K562 (cell line): ENCODE data around the gene ZNF326. TPM values are rescaled to one million over a fixed set of nuclear protein-coding genes. Genes with fewer than 3 reads are reported as not detected.

ENCODE experiments used
- ATF4 ChIP-seq: fragments of 450-650 bp; formaldehyde crosslinking; IDR thresholded peaks from 2 replicates; pipeline ENCODE4 v1.4.0; 2022; ENCODE audit warnings: mild to moderate bottlenecking, moderate library complexity
- GABPA ChIP-seq: fragments of 200-800 bp; sonication (Bioruptor generic); conservative IDR thresholded peaks from 2 replicates; pipeline ENCODE4 v1.6.1; 2016; ENCODE audit warnings: low read depth, missing genetic modification characterization, missing compliant biosample characterization
- HIVEP1 ChIP-seq: fragments of 250-450 bp; sonication (Bioruptor Pico); IDR thresholded peaks from 2 replicates; pipeline ENCODE4 v1.4.0; 2020; ENCODE audit warnings: mild to moderate bottlenecking
- HNRNPH1 ChIP-seq: fragments of 200-400 bp; formaldehyde crosslinking; optimal IDR thresholded peaks from 2 replicates; pipeline ENCODE3; 2017; ENCODE audit warnings: low read depth, mild to moderate bottlenecking, low read length, moderate library complexity
- MTF1 ChIP-seq: fragments of 250-450 bp; sonication (Bioruptor Pico); IDR thresholded peaks from 2 replicates; pipeline ENCODE4 v1.9.0; 2021; ENCODE audit warnings: moderate library complexity, mild to moderate bottlenecking, inconsistent platforms, borderline replicate concordance
- NFXL1 ChIP-seq: fragments of 450-650 bp; formaldehyde crosslinking; IDR thresholded peaks from 2 replicates; pipeline ENCODE4 v1.4.0; 2021; ENCODE audit warnings: mild to moderate bottlenecking
- NRF1 ChIP-seq, 2 experiments: fragments of 450-650 bp; IDR thresholded peaks in 1 of 2; conservative IDR thresholded peaks in 1 of 2; 2 replicates each; pipeline ENCODE4 v1.6.1; 2014; ENCODE audit warnings: mild to moderate bottlenecking in 2 of 2
- RAD21 ChIP-seq, 2 experiments: fragments of 250-450 bp in 1 of 2; fragments of 450-650 bp in 1 of 2; sonication (Bioruptor Pico) in 1 of 2; formaldehyde crosslinking in 1 of 2; IDR thresholded peaks in 1 of 2; conservative IDR thresholded peaks in 1 of 2; 2 replicates each; pipeline versions ENCODE4 v1.4.0 to v1.8.0; 2020 to 2022; ENCODE audit warnings: mild to moderate bottlenecking in 2 of 2, moderate library complexity in 1 of 2
- RB1 ChIP-seq: fragments of 450-650 bp; IDR thresholded peaks from 2 replicates; pipeline ENCODE4 v1.6.1; 2017; ENCODE audit warnings: low read depth, mild to moderate bottlenecking
- SMARCA4 ChIP-seq: fragments of 450-650 bp; IDR thresholded peaks from 2 replicates; pipeline ENCODE4 v1.6.1; 2016
- SPI1 ChIP-seq: IDR thresholded peaks from 2 replicates; pipeline ENCODE4 v1.6.1; 2011; ENCODE audit warnings: low read depth, low read length, control low read depth, borderline replicate concordance
- SRSF1 ChIP-seq: fragments of 200-400 bp; formaldehyde crosslinking; IDR thresholded peaks from 2 replicates; pipeline ENCODE4 v1.6.1; 2017; ENCODE audit warnings: mild to moderate bottlenecking, low read depth, low read length, moderate library complexity
- STAT6 ChIP-seq: sonication (generic); formaldehyde crosslinking; IDR thresholded peaks from 2 replicates; pipeline ENCODE4 v1.8.1; 2023; ENCODE audit warnings: mild to moderate bottlenecking, missing genetic modification reagents
- TRIM25 ChIP-seq: fragments of 450-650 bp; IDR thresholded peaks from 2 replicates; pipeline ENCODE4 v1.7.0; 2016; ENCODE audit warnings: borderline replicate concordance
- USF2 ChIP-seq: sonication (generic); formaldehyde crosslinking; IDR thresholded peaks from 2 replicates; pipeline ENCODE4 v1.5.0; 2020; ENCODE audit warnings: missing genetic modification reagents
- ZBTB2 ChIP-seq: fragments of 450-650 bp; IDR thresholded peaks from 2 replicates; pipeline ENCODE4 v1.6.1; 2016; ENCODE audit warnings: antibody characterized with exemption
- ZBTB26 ChIP-seq: fragments of 450-650 bp; formaldehyde crosslinking; IDR thresholded peaks from 2 replicates; pipeline ENCODE4 v1.4.0; 2022; ENCODE audit warnings: missing genetic modification characterization
- ZNF274 ChIP-seq: IDR thresholded peaks from 2 replicates; pipeline ENCODE4 v1.6.1; 2011; ENCODE audit warnings: low read depth, mild to moderate bottlenecking, low read length, moderate library complexity, borderline replicate concordance
- polyA plus RNA-seq, 8 experiments: library from polyadenylated mRNA; depleted of rRNA in 4 of 8; stranded (reverse) in 5 of 8; unstranded in 3 of 8; fragments of >200 nt; fragmentation: Nextera tagmentation in 2 of 8; fragmentation: Illumina TruSeq in 1 of 8; extraction: Ambion mirVana in 2 of 8; extraction: Trizol in 1 of 8; gene quantifications; 2 replicates each; pipeline versions ENCODE4 v1.2.1 to v1.2.3, GENCODE V29; 2011 to 2014; ENCODE audit warnings: inconsistent platforms in 1 of 8, missing spikeins in 1 of 8
- total RNA-seq, 7 experiments: library from RNA; depleted of rRNA in 6 of 7; stranded (reverse); fragments of >200 nt in 6 of 7; fragmentation: Illumina TruSeq in 2 of 7; extraction: Trizol in 2 of 7; gene quantifications; 2 replicates each; pipeline versions ENCODE4 v1.2.1 to v1.2.3, GENCODE V29; 2011 to 2021; ENCODE audit warnings: low replicate concordance in 1 of 7

ZNF326 gene
- total and polyA plus RNA-seq, 9 of the 15 experiments (the other 6 are each of a cell fraction or from before 2014, with no cell fraction given), result 7.2 to 33.2 (median 20.1) TPM

GRCh38 chr1:89994805-89995597 is at the start of gene ZNF326 (continued):
- peak; percentile 68; the same call in 1 of the 2 replicates for TF ChIP-seq STAT6 (CRISPR knock-in tag)
- no peak for TF ChIP-seq HIVEP1
- no peak for TF ChIP-seq RAD21 (CRISPR knock-in tag; conservative IDR thresholded peaks at IDR 0.05 in 1 of 2, IDR thresholded peaks at IDR 0.05 in 1 of 2)
- TF ChIP-seq GABPA, result peak; percentile 73
- TF ChIP-seq SRSF1, result no peak
- TF ChIP-seq USF2, result no peak
- TF ChIP-seq ZNF274, result no peak
- no peak; the same call in 1 of the 2 replicates for TF ChIP-seq SMARCA4
- TF ChIP-seq NFXL1 (CRISPR knock-in tag), result no peak
- no peak for TF ChIP-seq MTF1 (CRISPR knock-in tag)
- TF ChIP-seq NRF1 (conservative IDR thresholded peaks at IDR 0.05 in 1 of 2, IDR thresholded peaks at IDR 0.05 in 1 of 2), result peak; percentile 77 to 81
- no peak for TF ChIP-seq HNRNPH1
- TF ChIP-seq ZBTB26 (CRISPR knock-in tag), result no peak
- no peak for TF ChIP-seq SPI1
- no peak for TF ChIP-seq TRIM25
- TF ChIP-seq RB1, result peak; percentile 81; the same call in 1 of the 2 replicates
- TF ChIP-seq ATF4 (CRISPR knock-in tag), result no peak
- no peak for TF ChIP-seq ZBTB2
